PC-3 (cell line): ENCODE results near the gene UBE2H.

Experiments
- EZH2 ChIP-seq: fragments of 300-600 bp; sonication (generic); IDR thresholded peaks from one replicate; pipeline ENCODE4 v1.6.1; 2017; ENCODE audit warnings: antibody characterized with exemption, mild to moderate bottlenecking, low read length; ENCODE audit not compliant: unreplicated experiment
- EZH2phosphoT487 ChIP-seq: fragments of 300-600 bp; sonication (generic); IDR thresholded peaks from 2 replicates; pipeline ENCODE4 v1.6.1; 2018; ENCODE audit warnings: mild to moderate bottlenecking, antibody characterized with exemption, low read length, borderline replicate concordance
- TF ChIP-seq, protein P1 (sequence below): fragments of 300-600 bp; sonication (generic); conservative IDR thresholded peaks from 2 replicates; pipeline ENCODE4 v1.5.1; 2017; ENCODE audit warnings: antibody characterized with exemption, low read depth, mild to moderate bottlenecking, low read length

DNA sequence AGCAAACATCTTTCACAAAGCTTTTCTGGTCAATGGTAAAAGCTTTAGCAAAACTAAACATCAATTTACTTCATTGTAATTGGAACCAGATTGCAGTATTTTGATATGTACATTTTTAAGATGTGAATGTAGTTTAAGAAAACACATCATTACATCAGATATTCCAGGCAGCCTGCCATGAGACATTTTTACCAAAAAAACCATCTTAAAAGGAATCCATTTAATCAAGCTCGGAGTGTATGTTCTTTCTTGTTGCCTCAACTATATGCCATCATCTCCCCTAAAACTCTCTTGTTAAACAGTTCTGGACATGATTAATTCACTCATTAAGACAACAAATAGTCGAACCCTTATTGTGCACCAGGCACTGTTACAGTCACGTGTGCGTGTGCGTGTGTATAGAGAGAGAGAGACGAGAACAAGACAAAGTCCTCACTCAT is 97.5 kb downstream of the UBE2H start:
- TF ChIP-seq, protein P1, sequence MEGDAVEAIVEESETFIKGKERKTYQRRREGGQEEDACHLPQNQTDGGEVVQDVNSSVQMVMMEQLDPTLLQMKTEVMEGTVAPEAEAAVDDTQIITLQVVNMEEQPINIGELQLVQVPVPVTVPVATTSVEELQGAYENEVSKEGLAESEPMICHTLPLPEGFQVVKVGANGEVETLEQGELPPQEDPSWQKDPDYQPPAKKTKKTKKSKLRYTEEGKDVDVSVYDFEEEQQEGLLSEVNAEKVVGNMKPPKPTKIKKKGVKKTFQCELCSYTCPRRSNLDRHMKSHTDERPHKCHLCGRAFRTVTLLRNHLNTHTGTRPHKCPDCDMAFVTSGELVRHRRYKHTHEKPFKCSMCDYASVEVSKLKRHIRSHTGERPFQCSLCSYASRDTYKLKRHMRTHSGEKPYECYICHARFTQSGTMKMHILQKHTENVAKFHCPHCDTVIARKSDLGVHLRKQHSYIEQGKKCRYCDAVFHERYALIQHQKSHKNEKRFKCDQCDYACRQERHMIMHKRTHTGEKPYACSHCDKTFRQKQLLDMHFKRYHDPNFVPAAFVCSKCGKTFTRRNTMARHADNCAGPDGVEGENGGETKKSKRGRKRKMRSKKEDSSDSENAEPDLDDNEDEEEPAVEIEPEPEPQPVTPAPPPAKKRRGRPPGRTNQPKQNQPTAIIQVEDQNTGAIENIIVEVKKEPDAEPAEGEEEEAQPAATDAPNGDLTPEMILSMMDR = no peak
- TF ChIP-seq EZH2 (no peak), EZH2phosphoT487 (no peak)
